ENCODE results near the gene DAP.
"Not testable (repeated sequence)": the region's sequence is repeated elsewhere in the genome, so short reads cannot be mapped to it uniquely, and the experiment has no call there.

DAP gene

DNA sequence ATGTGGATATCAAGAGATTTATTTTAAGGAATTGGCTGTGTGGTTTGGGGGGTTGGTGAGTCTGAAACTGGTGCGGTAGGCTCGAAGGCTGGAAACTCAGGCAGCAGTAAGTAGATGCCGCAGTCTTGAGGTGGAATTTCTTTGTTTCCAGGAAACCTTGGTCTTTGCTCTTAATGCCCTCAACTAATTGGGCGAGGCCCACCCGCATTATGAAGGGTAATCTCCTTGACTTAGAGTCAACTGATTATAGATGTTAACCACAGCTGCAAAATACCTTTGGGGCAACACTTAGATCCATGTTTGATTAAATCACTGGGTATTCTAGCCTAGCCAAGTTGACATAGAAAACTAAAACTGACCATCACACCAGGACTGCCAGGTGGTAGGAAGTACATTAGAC is 113.4 kb downstream of the DAP start:
- WGBS: 93% methylated on average over 5 of the region's 5 CpGs
- Histone ChIP-seq H3K36me3 (ENCODE audit: insufficient read depth, low read length) (no peaks in the 10 kb centered on the region; the same call in 1 of the 2 replicates), H3K27ac (ENCODE audit: low read depth, low read length) (no peak overlapping the region), H3K9ac (ENCODE audit: low read depth, low read length) (no peak overlapping the region), H3K9me3 (ENCODE audit: insufficient read depth, low read depth, low read length) (no peaks in the 10 kb centered on the region), H3K27me3 (ENCODE audit: insufficient read depth, low read length) (no peaks in the 10 kb centered on the region), H3K4me1 (ENCODE audit: insufficient read depth, low read length) (no peaks in the 10 kb centered on the region), H3K4me3 (ENCODE audit: low read length) (no peak overlapping the region)

DNA sequence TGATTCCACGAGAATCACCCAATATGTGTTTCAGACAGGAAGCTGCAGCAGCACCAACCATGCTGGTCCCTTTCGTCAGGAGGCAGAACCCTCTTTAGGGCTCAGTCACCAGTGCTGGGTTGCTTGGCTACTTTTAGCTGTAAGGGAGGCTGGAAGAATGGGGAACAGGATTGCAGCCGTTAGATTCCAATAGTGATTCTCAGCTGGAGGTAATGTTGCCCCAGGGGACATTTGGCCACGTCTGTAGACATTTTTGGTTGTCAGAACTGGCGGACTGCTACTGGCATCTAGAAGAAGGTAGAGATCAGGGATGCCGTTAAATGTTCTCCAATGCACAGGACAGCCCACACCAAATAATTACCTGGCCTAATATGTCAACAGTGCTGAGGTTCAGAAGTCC is 115.4 kb downstream of the DAP start:
- Histone ChIP-seq H3K36me3 (ENCODE audit: insufficient read depth, low read length) (no peaks in the 10 kb centered on the region; the same call in 1 of the 2 replicates), H3K9me3 (ENCODE audit: insufficient read depth, low read depth, low read length) (no peaks in the 10 kb centered on the region), H3K9ac (ENCODE audit: low read depth, low read length) (no peak overlapping the region), H3K4me1 (ENCODE audit: insufficient read depth, low read length) (no peaks in the 10 kb centered on the region), H3K27me3 (ENCODE audit: insufficient read depth, low read length) (no peaks in the 10 kb centered on the region), H3K4me3 (ENCODE audit: low read length) (no peak overlapping the region), H3K27ac (ENCODE audit: low read depth, low read length) (no peak overlapping the region)
- 86% methylated on average over 6 of the region's 6 CpGs for WGBS

DNA sequence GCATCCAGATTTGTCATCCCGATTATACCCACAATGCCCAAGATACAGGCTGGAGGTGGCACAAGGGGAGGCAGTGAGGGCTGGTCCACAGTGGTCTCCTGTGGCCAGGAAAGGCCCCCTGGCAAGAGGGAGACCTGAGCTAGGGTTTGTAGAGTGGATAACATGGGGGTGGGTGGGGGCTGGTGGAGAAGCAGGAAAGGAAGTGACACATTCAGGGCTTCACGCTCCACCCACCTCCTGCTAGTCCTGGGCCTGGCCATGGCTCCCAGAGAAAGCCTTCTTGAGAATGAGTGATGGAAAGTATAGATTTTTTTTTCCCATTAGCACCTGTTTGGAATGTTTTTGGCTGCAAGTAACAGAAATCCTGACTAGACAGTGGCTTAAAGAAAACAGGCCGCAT is 115.9 kb downstream of the DAP start:
- 96% methylated on average over 3 of the region's 3 CpGs for WGBS
- no peak overlapping the region for H3K4me3 ChIP-seq (ENCODE audit: low read length)
- H3K27ac ChIP-seq (ENCODE audit: low read depth, low read length): no peak overlapping the region
- H3K27me3 ChIP-seq (ENCODE audit: insufficient read depth, low read length): no peaks in the 10 kb centered on the region
- H3K9me3 ChIP-seq (ENCODE audit: insufficient read depth, low read depth, low read length): no peaks in the 10 kb centered on the region
- H3K4me1 ChIP-seq (ENCODE audit: insufficient read depth, low read length): no peaks in the 10 kb centered on the region
- H3K9ac ChIP-seq (ENCODE audit: low read depth, low read length): no peak overlapping the region
- H3K36me3 ChIP-seq (ENCODE audit: insufficient read depth, low read length): no peaks in the 10 kb centered on the region; the same call in 1 of the 2 replicates

DNA sequence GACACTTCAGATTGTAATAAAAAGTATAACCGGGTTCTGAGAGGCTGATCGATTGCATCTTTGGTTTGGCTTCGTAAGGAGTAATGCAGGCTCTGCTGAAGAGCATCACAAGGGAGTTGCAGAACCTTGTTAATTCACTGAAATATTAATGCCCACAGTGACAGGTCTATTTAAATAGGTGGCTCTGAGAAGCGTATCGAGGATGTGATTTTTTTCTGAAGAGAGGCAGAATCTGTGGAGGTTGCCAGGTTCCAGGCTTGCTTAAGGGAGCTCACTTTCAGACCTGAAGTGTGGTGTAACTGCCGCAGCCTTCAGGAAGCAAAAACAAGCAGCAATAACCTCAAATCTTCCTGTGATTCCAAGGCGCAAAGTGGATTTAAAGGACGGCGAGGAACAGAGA is 116.8 kb downstream of the DAP start:
- Histone ChIP-seq H3K9me3 (ENCODE audit: insufficient read depth, low read depth, low read length) (no peaks in the 10 kb centered on the region), H3K27me3 (ENCODE audit: insufficient read depth, low read length) (no peaks in the 10 kb centered on the region), H3K9ac (ENCODE audit: low read depth, low read length) (no peak overlapping the region), H3K4me3 (ENCODE audit: low read length) (no peak overlapping the region), H3K36me3 (ENCODE audit: insufficient read depth, low read length) (no peaks in the 10 kb centered on the region; the same call in 1 of the 2 replicates), H3K4me1 (ENCODE audit: insufficient read depth, low read length) (no peaks in the 10 kb centered on the region), H3K27ac (ENCODE audit: low read depth, low read length) (no peak overlapping the region)
- WGBS: 84% methylated on average over 9 of the region's 9 CpGs

DNA sequence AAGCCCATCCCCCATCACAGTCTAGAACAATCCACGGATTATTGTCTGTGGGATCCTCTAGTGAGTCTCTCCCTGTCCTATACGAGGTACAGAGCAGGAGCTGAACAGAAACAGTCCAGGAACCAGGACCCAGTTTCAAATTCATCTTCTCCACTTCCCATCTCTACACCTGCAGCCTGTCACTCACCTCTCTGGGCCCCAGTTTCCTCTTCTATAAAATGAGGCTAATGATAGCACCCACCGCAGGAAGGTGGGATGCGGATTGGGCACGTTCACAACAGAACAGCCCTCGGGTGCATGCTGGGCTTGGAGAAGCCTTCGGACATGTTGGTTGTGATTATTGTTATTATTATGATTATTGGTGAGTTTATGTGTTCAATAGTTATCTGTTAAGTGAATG is 118.7 kb downstream of the DAP start:
- Histone ChIP-seq H3K27ac (ENCODE audit: low read depth, low read length) (no peak overlapping the region), H3K4me1 (ENCODE audit: insufficient read depth, low read length) (peaks cover 4% of the 10 kb centered on the region; the same call in 1 of the 2 replicates), H3K9me3 (ENCODE audit: insufficient read depth, low read depth, low read length) (no peaks in the 10 kb centered on the region), H3K9ac (ENCODE audit: low read depth, low read length) (no peak overlapping the region), H3K27me3 (ENCODE audit: insufficient read depth, low read length) (no peaks in the 10 kb centered on the region), H3K36me3 (ENCODE audit: insufficient read depth, low read length) (no peaks in the 10 kb centered on the region; the same call in 1 of the 2 replicates), H3K4me3 (ENCODE audit: low read length) (no peak overlapping the region)
- whole genome bisulfite sequencing: 87% methylated on average over 7 of the region's 7 CpGs

DNA sequence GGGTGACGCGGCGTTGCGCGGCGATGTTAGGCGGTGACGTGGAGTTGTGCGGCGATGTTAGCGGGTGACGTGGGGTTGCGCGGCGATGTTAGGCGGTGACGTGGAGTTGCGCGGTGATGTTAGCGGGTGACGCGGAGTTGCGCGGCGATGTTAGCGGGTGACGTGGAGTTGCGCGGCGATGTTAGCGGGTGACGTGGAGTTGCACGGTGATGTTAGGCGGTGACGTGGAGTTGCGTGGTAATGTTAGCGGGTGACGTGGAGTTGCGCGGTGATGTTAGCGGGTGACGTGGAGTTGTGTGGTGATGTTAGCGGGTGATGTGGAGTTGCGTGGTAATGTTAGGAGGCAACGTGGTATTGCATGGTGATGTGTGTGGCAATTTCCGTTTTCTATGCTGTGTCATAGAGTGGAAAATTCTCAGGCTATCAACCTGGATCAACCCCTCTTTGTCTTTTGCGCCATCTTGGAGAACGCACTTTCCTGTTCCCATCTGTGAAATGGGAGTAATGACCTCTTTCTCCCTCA is 121.1 kb downstream of the DAP start:
- no peak overlapping the region for H3K27ac ChIP-seq (ENCODE audit: low read depth, low read length)
- WGBS: 98% methylated on average over 24 of the region's 48 CpGs
- H3K27me3 ChIP-seq (ENCODE audit: insufficient read depth, low read length): no peaks in the 10 kb centered on the region
- H3K4me1 ChIP-seq (ENCODE audit: insufficient read depth, low read length): peaks cover 27% of the 10 kb centered on the region
- no peak overlapping the region for H3K4me3 ChIP-seq (ENCODE audit: low read length)
- H3K9ac ChIP-seq (ENCODE audit: low read depth, low read length): no peak overlapping the region
- H3K9me3 ChIP-seq (ENCODE audit: insufficient read depth, low read depth, low read length): no peaks in the 10 kb centered on the region
- no peaks in the 10 kb centered on the region; the same call in 1 of the 2 replicates for H3K36me3 ChIP-seq (ENCODE audit: insufficient read depth, low read length)

DNA sequence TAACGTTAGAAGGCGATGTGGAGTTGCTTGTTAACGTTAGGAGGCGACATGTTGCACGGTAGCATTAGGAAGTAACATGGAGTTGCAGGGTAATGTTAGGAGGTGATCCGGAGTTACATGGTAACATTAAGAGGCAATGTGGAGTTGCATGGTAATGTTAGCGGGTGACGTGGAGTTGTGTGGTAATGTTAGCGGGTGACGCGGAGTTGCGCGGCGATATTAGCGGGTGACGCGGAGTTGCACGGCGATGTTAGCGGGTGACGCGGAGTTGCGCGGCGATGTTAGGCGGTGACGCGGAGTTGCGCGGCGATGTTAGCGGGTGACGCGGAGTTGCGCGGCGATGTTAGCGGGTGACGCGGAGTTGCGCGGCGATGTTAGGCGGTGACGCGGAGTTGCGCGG is 122.3 kb downstream of the DAP start:
- H3K4me1 ChIP-seq (ENCODE audit: insufficient read depth, low read length): peaks cover 29% of the 10 kb centered on the region
- H3K4me3 ChIP-seq (ENCODE audit: low read length): not testable (repeated sequence)
- WGBS: 95% methylated on average over 32 of the region's 48 CpGs

DNA sequence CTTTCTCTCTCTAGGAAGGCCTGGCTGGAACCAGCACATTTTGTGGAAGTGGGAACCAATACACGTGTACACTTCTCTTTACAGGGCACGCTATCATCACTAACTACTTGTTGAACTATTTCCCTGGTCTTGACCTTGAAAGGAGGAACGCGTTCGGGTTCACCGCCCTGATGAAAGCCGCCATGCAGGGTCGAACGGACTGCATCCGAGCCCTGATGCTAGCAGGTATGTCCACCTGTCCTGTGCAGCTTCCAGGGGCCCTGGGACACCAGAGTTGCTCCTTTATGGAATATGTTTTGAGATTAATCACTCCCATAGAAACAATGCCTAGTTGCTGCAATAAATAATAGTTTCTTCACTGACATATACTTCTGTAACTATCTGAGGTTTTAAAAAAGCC is 123.1 kb downstream of the DAP start:
- no peaks in the 10 kb centered on the region for H3K27me3 ChIP-seq (ENCODE audit: insufficient read depth, low read length)
- H3K9ac ChIP-seq (ENCODE audit: low read depth, low read length): peak overlapping the region; percentile 16; the same call in 1 of the 2 replicates
- no peaks in the 10 kb centered on the region; the same call in 1 of the 2 replicates for H3K36me3 ChIP-seq (ENCODE audit: insufficient read depth, low read length)
- peak overlapping the region; percentile 40 for H3K4me3 ChIP-seq (ENCODE audit: low read length)
- peaks cover 29% of the 10 kb centered on the region for H3K4me1 ChIP-seq (ENCODE audit: insufficient read depth, low read length)
- no peaks in the 10 kb centered on the region for H3K9me3 ChIP-seq (ENCODE audit: insufficient read depth, low read depth, low read length)
- 57% methylated on average over 10 of the region's 10 CpGs for WGBS
- H3K27ac ChIP-seq (ENCODE audit: low read depth, low read length): peak overlapping the region; percentile 63; the same call in 1 of the 2 replicates

More for the DNA sequence above, 122.3 kb downstream of the DAP start:
- not testable (repeated sequence) for H3K36me3 ChIP-seq (ENCODE audit: insufficient read depth, low read length); H3K27ac ChIP-seq (ENCODE audit: low read depth, low read length); H3K9ac ChIP-seq (ENCODE audit: low read depth, low read length); H3K27me3 ChIP-seq (ENCODE audit: insufficient read depth, low read length); H3K9me3 ChIP-seq (ENCODE audit: insufficient read depth, low read depth, low read length)

DNA sequence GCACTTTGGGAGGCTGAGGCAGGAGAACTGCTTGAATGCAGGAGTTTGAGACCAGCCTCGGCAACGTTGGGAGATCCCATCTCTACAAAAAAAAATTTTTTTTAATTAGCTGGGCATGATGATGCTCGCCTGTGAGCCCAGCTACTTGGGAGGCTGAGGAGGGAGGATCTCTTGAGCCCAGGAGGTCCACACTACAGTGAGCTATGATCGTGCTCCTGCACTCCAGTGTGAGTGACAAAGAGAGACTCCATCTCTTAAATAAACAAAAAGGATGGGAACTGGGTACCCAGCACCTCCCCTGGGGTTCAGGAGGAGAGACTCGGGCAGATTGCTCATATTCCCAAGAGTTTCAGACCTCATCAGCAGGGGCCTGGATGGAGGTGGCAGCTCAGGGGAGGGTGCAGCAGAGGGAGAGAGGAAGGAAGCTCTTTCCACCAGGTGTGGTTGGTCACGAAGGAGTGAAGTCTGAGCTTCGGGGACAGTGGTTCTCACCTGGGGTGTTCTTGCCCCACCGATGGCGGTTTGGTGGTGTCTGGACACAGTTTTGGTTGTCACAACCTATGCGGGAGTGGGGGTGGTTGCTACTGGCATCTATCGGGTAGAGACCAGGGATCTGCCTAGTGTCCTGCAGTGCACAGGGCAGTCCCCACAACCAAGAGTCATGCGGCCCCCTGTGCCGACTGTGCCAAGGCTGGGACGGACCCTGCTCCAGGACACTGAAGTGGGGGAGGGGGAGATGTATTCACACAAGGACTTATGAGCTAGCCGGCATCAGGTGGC is 124.5 kb downstream of the DAP start:
- H3K27ac ChIP-seq (ENCODE audit: low read depth, low read length): peak overlapping the region; percentile 83
- WGBS: 76% methylated on average over 13 of the region's 15 CpGs
- 0 out of 2 replicates have a peak overlapping the region, but pooled peaks have one; percentile 6 for H3K9ac ChIP-seq (ENCODE audit: low read depth, low read length)
- no peaks in the 10 kb centered on the region for H3K27me3 ChIP-seq (ENCODE audit: insufficient read depth, low read length)
- no peak overlapping the region for H3K4me3 ChIP-seq (ENCODE audit: low read length)
- peaks cover 39% of the 10 kb centered on the region for H3K4me1 ChIP-seq (ENCODE audit: insufficient read depth, low read length)
- H3K9me3 ChIP-seq (ENCODE audit: insufficient read depth, low read depth, low read length): no peaks in the 10 kb centered on the region
- no peaks in the 10 kb centered on the region; the same call in 1 of the 2 replicates for H3K36me3 ChIP-seq (ENCODE audit: insufficient read depth, low read length)

DNA sequence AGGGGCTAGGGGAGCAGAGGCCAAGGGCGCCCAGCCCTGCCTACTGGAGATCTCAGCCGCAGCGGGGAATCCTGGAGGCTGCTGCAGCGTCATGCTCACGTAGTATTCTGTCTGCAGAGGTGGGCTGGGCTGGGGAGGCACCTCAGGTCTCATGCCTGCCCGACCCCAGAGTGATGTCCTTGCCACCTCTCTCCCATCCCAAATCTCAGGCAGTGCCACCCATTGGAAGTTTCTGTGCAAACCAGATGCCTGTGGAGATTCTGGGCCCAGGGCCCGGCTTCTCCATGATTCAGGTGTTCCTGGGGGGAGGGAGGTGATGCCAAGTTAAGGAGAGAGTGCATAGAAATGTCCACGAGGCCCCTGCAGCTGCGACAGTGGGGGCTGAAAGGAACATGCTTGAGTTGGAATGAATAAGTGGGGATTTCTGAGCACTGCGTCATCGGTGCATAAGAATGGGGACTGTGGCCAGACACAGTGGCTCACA is 125.1 kb downstream of the DAP start:
- Histone ChIP-seq H3K9ac (ENCODE audit: low read depth, low read length) (no peak overlapping the region; the same call in 1 of the 2 replicates), H3K27me3 (ENCODE audit: insufficient read depth, low read length) (no peaks in the 10 kb centered on the region), H3K9me3 (ENCODE audit: insufficient read depth, low read depth, low read length) (no peaks in the 10 kb centered on the region), H3K4me1 (ENCODE audit: insufficient read depth, low read length) (peaks cover 44% of the 10 kb centered on the region), H3K4me3 (ENCODE audit: low read length) (no peak overlapping the region), H3K27ac (ENCODE audit: low read depth, low read length) (peak overlapping the region; percentile 34; the same call in 1 of the 2 replicates), H3K36me3 (ENCODE audit: insufficient read depth, low read length) (no peaks in the 10 kb centered on the region; the same call in 1 of the 2 replicates)
- 55% methylated on average over 11 of the region's 11 CpGs for WGBS

DNA sequence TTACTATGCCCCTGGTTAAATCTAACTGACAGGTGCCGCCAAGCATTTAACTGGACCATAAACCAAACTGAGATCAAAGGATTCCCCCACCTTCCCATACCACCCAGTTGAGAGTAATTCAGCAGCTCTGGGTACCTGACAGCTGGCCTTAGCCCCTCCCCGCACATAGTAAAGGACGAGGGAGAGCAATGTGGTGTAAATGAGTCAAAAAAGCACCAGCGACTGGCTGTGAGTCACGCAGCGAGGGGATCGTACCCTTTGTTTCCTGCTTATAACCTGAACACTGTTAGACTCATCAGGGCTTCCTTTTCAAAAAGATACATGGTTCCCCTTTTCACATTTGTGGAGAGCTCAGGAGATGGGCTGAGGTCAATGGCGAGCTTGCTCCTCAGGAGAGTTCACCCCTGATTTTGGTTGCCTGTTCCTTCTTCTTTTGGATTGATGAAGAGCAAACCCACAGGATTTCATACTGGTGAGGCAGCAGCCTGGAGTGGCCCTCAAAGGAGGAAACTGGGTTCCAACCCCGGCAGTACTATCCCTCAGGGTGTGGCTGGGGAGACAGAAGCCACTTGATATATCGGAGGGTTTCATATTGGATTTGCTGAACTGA is 125.7 kb downstream of the DAP start:
- Histone ChIP-seq H3K36me3 (ENCODE audit: insufficient read depth, low read length) (no peaks in the 10 kb centered on the region), H3K27ac (ENCODE audit: low read depth, low read length) (peak overlapping the region; percentile 34; the same call in 1 of the 2 replicates), H3K4me1 (ENCODE audit: insufficient read depth, low read length) (peaks cover 44% of the 10 kb centered on the region), H3K9ac (ENCODE audit: low read depth, low read length) (no peak overlapping the region; the same call in 1 of the 2 replicates), H3K4me3 (ENCODE audit: low read length) (no peak overlapping the region), H3K27me3 (ENCODE audit: insufficient read depth, low read length) (no peaks in the 10 kb centered on the region), H3K9me3 (ENCODE audit: insufficient read depth, low read depth, low read length) (no peaks in the 10 kb centered on the region)
- WGBS: 34% methylated on average over 10 of the region's 10 CpGs
